ENCODE data around the gene TTC34.
"Not testable (repeated sequence)": the region's sequence is repeated elsewhere in the genome, so short reads cannot be mapped to it uniquely, and the experiment has no call there.

TTC34 gene

DNA sequence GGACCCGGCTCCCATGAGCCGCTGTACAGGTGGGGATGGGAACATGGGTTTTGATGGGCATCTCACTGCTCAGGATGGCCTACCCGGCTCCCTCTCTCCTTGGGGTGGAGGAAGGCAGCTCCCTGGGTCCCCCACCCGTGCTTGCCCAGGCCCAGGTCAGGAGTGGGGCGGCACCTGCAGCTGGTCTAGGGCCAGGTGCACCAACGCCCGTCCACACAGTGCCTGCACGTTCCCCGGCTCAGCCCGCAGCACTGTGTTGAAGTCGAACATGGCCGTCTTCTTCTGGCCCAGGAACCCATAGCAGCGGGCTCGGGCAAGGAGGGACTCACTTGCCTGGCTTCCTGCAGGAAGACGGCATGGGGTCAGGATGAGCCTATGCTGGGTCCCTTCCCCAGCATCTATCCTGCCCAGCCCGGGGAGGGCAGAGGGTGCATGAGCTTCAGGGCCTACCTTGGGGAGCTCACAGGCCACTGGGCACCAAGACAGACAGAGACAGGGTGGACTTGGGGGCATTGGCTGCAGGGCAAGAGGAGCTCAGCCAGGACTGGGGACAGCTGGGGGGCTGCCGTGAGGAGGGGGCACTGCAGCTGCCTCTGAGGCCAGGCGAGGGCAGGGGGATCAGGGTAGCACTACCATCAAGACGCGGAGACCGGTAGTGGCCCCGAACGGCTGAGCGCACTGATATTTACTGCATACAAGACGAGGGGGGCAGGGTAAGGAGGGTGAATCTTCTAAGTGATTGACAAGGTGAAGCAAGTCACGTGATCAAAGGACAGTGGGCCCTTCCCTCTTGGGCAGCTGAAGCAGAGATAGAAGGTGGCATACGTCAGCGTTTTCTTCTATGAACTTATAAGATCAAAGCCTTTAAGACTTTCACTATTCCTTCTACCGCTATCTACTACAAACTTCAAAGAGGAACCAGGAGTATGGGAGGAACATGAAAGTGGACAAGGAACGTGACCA is 17.8 kb downstream of the TTC34 start:
- no peak for TF ChIP-seq CTCF (conservative IDR thresholded peaks at IDR 0.05; ENCODE audit: control insufficient read depth, insufficient read depth, low read depth, low read length)
- H3K4me3 ChIP-seq (ENCODE audit: control insufficient read depth, low read depth, low read length): no peak overlapping the region
- no peak for DNase-seq (ENCODE audit: low read depth)

DNA sequence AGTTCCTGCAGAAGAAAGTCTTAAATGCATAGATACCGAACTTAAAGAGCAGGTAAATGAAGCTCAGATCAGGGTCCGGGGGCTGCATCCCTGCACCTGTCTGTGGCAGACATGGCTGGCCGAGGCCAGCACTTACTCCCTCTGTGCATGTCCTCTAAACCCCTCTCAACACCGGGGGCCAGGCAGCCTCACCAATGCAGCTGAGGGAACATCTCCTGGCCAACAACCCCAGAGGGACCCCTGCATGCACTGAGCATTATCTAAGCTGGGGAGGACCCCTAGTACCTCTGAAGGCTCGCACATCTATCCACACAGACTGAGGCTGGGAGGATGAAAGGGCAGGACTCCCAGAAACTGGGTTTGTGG is 18.4 kb downstream of the TTC34 start:
- no peak for TF ChIP-seq CTCF (conservative IDR thresholded peaks at IDR 0.05; ENCODE audit: control insufficient read depth, insufficient read depth, low read depth, low read length)
- DNase-seq (ENCODE audit: low read depth): no peak
- no peak overlapping the region for H3K4me3 ChIP-seq (ENCODE audit: control insufficient read depth, low read depth, low read length)

DNA sequence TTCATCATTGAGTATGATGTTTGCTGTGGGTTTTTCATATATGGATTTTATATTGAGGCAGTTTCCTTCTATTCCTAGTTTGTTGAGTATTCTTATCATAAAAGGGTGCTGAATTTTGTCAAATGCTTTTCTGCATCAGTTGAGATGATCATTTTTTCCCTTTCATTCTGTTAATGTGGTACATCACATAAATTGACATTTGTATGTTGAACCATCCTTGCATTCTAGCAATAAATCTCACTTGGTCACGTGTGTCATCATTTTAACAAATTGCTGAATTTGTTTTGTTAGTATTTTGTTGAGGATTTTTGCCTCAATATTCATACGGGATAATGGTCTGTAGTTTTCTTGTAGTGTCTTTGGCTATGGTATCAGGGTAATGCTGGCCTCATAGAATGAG is 19.9 kb downstream of the TTC34 start:
- H3K4me3 ChIP-seq (ENCODE audit: control insufficient read depth, low read depth, low read length): no peak overlapping the region
- no peak for TF ChIP-seq CTCF (conservative IDR thresholded peaks at IDR 0.05; ENCODE audit: control insufficient read depth, insufficient read depth, low read depth, low read length)
- DNase-seq (ENCODE audit: low read depth): no peak

DNA sequence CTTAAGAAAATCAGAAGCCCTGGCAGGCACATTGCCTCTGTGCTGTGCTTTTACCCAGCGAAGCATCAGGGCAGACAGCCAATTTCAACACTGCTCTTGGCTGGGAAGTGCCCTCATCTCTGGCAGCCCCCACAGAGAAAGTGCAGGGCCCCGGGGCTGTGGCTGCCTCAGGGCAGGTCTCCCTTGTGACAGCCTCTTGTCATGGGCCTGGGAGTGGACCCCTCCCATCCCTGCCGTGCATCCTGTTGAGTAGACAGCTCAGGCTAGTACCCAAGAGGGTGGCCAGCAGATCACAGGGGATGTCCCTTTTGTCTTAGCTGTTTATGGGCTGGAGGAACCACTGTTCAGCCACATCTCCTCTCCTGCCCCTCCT is 23.3 kb downstream of the TTC34 start:
- no peak for TF ChIP-seq CTCF (conservative IDR thresholded peaks at IDR 0.05; ENCODE audit: control insufficient read depth, insufficient read depth, low read depth, low read length)
- H3K4me3 ChIP-seq (ENCODE audit: control insufficient read depth, low read depth, low read length): no peak overlapping the region

GRCh38 chr1:2777424-2778219 is 23.9 kb downstream of the TTC34 start:
- no peak for DNase-seq (ENCODE audit: low read depth)
- no peak overlapping the region for H3K4me3 ChIP-seq (ENCODE audit: control insufficient read depth, low read depth, low read length)
- TF ChIP-seq CTCF (conservative IDR thresholded peaks at IDR 0.05; ENCODE audit: control insufficient read depth, insufficient read depth, low read depth, low read length): no peak

More for the DNA sequence above, 23.3 kb downstream of the TTC34 start:
- DNase-seq (ENCODE audit: low read depth): no peak

DNA sequence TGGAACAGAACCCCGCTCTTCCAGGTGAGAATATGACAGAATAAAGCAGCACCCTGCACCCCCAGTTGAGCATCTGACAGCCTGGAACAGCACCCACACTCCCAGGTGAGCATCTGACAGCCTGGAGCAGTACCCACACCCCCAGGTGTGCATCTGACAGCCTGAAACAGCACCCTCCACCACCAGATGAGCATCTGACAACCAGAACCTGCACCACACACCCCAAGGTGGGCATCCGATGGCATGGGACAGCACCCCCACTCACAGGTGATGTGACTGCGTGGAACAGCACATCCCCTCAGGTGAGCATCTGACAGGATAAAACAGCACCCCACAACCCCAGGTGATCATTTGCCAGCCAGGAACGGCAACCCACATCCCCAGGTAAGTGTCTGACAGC is 26.2 kb downstream of the TTC34 start:
- DNase-seq (ENCODE audit: low read depth); H3K4me3 ChIP-seq (ENCODE audit: control insufficient read depth, low read depth, low read length): not testable (repeated sequence)

- H3K4me3 ChIP-seq (ENCODE audit: control insufficient read depth, low read depth, low read length); DNase-seq (ENCODE audit: low read depth): not testable (repeated sequence)
Observed at GRCh38 chr1:2768052-2768451, 33.4 kb downstream of the TTC34 start.

DNA sequence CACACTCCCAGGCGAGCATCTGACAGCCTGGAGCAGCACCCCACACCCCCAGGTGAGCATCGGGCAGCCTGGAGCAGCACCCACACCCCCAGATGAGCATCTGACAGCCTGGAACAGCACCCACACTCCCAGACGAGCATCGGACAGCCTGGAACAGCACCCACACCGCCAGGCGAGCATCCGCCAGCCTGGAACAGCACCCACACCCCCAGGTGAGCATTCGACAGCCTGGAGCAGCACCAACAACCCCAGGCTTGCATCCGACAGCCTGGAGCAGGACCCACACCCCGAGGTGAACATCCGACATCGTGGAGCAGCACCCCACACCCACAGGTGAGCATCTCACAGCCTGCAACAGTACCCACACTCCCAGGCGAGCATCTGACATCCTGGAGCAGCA is 42.1 kb downstream of the TTC34 start:
- not testable (repeated sequence) for DNase-seq (ENCODE audit: low read depth); H3K4me3 ChIP-seq (ENCODE audit: control insufficient read depth, low read depth, low read length)

GRCh38 chr1:2757519-2757918 is 44.0 kb downstream of the TTC34 start:
- not testable (repeated sequence) for DNase-seq (ENCODE audit: low read depth); H3K4me3 ChIP-seq (ENCODE audit: control insufficient read depth, low read depth, low read length)

GRCh38 chr1:2755426-2755825 is 46.1 kb downstream of the TTC34 start:
- DNase-seq (ENCODE audit: low read depth); H3K4me3 ChIP-seq (ENCODE audit: control insufficient read depth, low read depth, low read length): not testable (repeated sequence)

GRCh38 chr1:2754597-2754996 is 46.9 kb downstream of the TTC34 start:
- not testable (repeated sequence) for DNase-seq (ENCODE audit: low read depth); H3K4me3 ChIP-seq (ENCODE audit: control insufficient read depth, low read depth, low read length)

DNA sequence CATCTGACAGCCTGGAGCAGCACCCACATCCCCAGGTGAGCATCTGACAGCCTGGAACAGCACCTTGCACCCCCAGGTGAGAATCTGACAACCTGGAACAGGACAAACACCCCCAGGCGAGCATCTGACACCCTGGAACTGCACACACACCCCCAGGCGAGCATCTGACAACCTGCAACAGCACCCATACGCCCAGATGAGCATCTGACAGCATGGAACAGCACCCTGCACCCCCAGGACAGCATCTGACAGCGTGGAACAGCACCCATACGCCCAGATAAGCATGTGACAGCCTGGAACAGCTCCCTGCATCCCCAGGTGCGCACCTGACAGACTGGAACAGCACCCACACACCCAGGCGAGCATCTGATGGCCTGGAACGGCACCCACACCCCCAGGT is 49.0 kb downstream of the TTC34 start:
- not testable (repeated sequence) for DNase-seq (ENCODE audit: low read depth); H3K4me3 ChIP-seq (ENCODE audit: control insufficient read depth, low read depth, low read length)

Measured in fibroblast of mammary gland (primary cell).